WTC11 (cell line): ENCODE data around the gene ELP2. TPM values are rescaled to one million over a fixed set of nuclear protein-coding genes. Genes with fewer than 3 reads are reported as not detected.

Source experiments
- ATAC-seq: fragments of 200-7000 bp; cut with Tn5 transposase; 2 replicates; pipeline ENCODE4 v1.10.0; 2021; ENCODE audit warnings: mild to moderate bottlenecking, moderate library complexity
- CTCF ChIA-PET: fragments of 300-600 bp; sonication (Branson Sonifier 250); formaldehyde crosslinking; loops from one replicate; lab custom pipeline; 2021; ENCODE audit warnings: antibody characterized with exemption; lab: Charles Lee
- POLR2A ChIA-PET: fragments of 350-600 bp; sonication (Branson Sonifier 250); formaldehyde crosslinking; loops from one replicate; lab custom pipeline; 2021; ENCODE audit warnings: antibody characterized with exemption; lab: Charles Lee
- DNase-seq: peaks from one replicate; pipeline ENCODE4 v3.0.0; 2021; ENCODE audit warnings: low spot score
- H3K27ac Mint-ChIP-seq: 2 replicates; pipeline ENCODE4 v1.8.0; 2021; ENCODE audit warnings: mixed read lengths
- H3K27me3 Mint-ChIP-seq: 2 replicates; pipeline ENCODE4 v1.8.0; 2021; ENCODE audit warnings: low read depth, mild to moderate bottlenecking, moderate library complexity, mixed read lengths
- H3K36me3 Mint-ChIP-seq: 2 replicates; pipeline ENCODE4 v1.8.0; 2021; ENCODE audit warnings: mixed read lengths
- H3K4me1 Mint-ChIP-seq: 2 replicates; pipeline ENCODE4 v1.8.0; 2022; ENCODE audit warnings: mixed read lengths
- H3K4me3 Mint-ChIP-seq: 2 replicates; pipeline ENCODE4 v1.8.0; 2021; ENCODE audit warnings: mild to moderate bottlenecking, moderate library complexity, mixed read lengths
- H3K9me3 Mint-ChIP-seq: 2 replicates; pipeline ENCODE4 v1.8.0; 2021; ENCODE audit warnings: mixed read lengths
- AFF4 ChIP-seq: sonication (generic); formaldehyde crosslinking; IDR thresholded peaks from 2 replicates; pipeline ENCODE4 v1.8.1; 2023; ENCODE audit warnings: mild to moderate bottlenecking, missing genetic modification reagents, borderline replicate concordance
- CREM ChIP-seq: sonication (generic); formaldehyde crosslinking; IDR thresholded peaks from 2 replicates; pipeline ENCODE4 v1.8.1; 2022; ENCODE audit warnings: mild to moderate bottlenecking, missing genetic modification reagents, moderate library complexity
- E2F1 ChIP-seq: sonication (generic); formaldehyde crosslinking; IDR thresholded peaks from 2 replicates; pipeline ENCODE4 v1.8.0; 2022; ENCODE audit warnings: mild to moderate bottlenecking, missing genetic modification reagents
- ETV6 ChIP-seq: sonication (generic); formaldehyde crosslinking; IDR thresholded peaks from 2 replicates; pipeline ENCODE4 v1.8.1; 2022; ENCODE audit warnings: mild to moderate bottlenecking, missing genetic modification reagents
- GTF2I ChIP-seq: fragments of 250-450 bp; sonication (Bioruptor Pico); conservative IDR thresholded peaks from 2 replicates; pipeline ENCODE4 v1.4.0; 2021; ENCODE audit warnings: mild to moderate bottlenecking
- HMGXB4 ChIP-seq: sonication (generic); formaldehyde crosslinking; IDR thresholded peaks from 2 replicates; pipeline ENCODE4 v1.8.1; 2023; ENCODE audit warnings: mild to moderate bottlenecking, moderate library complexity, missing genetic modification reagents
- KAT7 ChIP-seq: sonication (generic); formaldehyde crosslinking; IDR thresholded peaks from 2 replicates; pipeline ENCODE4 v1.8.1; 2023; ENCODE audit warnings: missing genetic modification reagents, mild to moderate bottlenecking, borderline replicate concordance
- MLX ChIP-seq: sonication (generic); formaldehyde crosslinking; IDR thresholded peaks from 2 replicates; pipeline ENCODE4 v1.8.1; 2023; ENCODE audit warnings: mild to moderate bottlenecking, missing genetic modification reagents, moderate library complexity
- MXD4 ChIP-seq: fragments of 250-450 bp; sonication (Bioruptor Pico); IDR thresholded peaks from 2 replicates; pipeline ENCODE4 v1.8.0; 2021; ENCODE audit warnings: mild to moderate bottlenecking, moderate library complexity, borderline replicate concordance
- NR1H2 ChIP-seq: sonication (generic); formaldehyde crosslinking; IDR thresholded peaks from 2 replicates; pipeline ENCODE4 v1.9.0; 2021; ENCODE audit warnings: mild to moderate bottlenecking, moderate library complexity, missing genetic modification reagents
- NR2C2 ChIP-seq: sonication (generic); formaldehyde crosslinking; IDR thresholded peaks from 2 replicates; pipeline ENCODE4 v1.8.0; 2022; ENCODE audit warnings: mild to moderate bottlenecking, missing genetic modification reagents
- NR3C1 ChIP-seq: sonication (generic); formaldehyde crosslinking; conservative IDR thresholded peaks from 2 replicates; pipeline ENCODE4 v1.8.1; 2023; ENCODE audit warnings: low read depth, mild to moderate bottlenecking, missing genetic modification reagents
- SMAD4 ChIP-seq: sonication (generic); formaldehyde crosslinking; IDR thresholded peaks from 2 replicates; pipeline ENCODE4 v1.8.0; 2022; ENCODE audit warnings: mild to moderate bottlenecking, missing genetic modification reagents
- SOX15 ChIP-seq: fragments of 250-450 bp; sonication (Bioruptor Pico); IDR thresholded peaks from 2 replicates; pipeline ENCODE4 v1.9.0; 2021; ENCODE audit warnings: mild to moderate bottlenecking
- TP53 ChIP-seq: sonication (generic); formaldehyde crosslinking; IDR thresholded peaks from 2 replicates; pipeline ENCODE4 v1.8.1; 2023; ENCODE audit warnings: mild to moderate bottlenecking, missing genetic modification reagents
- ZBTB21 ChIP-seq: sonication (generic); formaldehyde crosslinking; IDR thresholded peaks from 2 replicates; pipeline ENCODE4 v1.8.1; 2023; ENCODE audit warnings: mild to moderate bottlenecking, missing genetic modification reagents, borderline replicate concordance
- ZBTB43 ChIP-seq: sonication (generic); formaldehyde crosslinking; IDR thresholded peaks from 2 replicates; pipeline ENCODE4 v1.8.1; 2023; ENCODE audit warnings: mild to moderate bottlenecking, missing genetic modification reagents
- ZNF317 ChIP-seq: sonication (generic); formaldehyde crosslinking; IDR thresholded peaks from 2 replicates; pipeline ENCODE4 v1.8.1; 2023; ENCODE audit warnings: low read depth, mild to moderate bottlenecking, moderate library complexity, missing genetic modification reagents, borderline replicate concordance
- ZNF671 ChIP-seq: fragments of 250-450 bp; sonication (Bioruptor Pico); IDR thresholded peaks from 2 replicates; pipeline ENCODE4 v1.8.0; 2021; ENCODE audit warnings: mild to moderate bottlenecking
- ZSCAN18 ChIP-seq: fragments of 250-450 bp; sonication (Bioruptor Pico); IDR thresholded peaks from 2 replicates; pipeline ENCODE4 v2.1.2; 2022; ENCODE audit warnings: mild to moderate bottlenecking, moderate library complexity
- total RNA-seq: library from RNA; stranded (reverse); gene quantifications from 3 replicates; pipeline ENCODE4 v1.2.3, GENCODE V29; 2021

ELP2 gene
- total RNA-seq, 1 experiment from 2014 or later: 141 TPM

- TF ChIP-seq ZBTB43 (CRISPR knock-in tag): no peak
- no peak for TF ChIP-seq SOX15 (CRISPR knock-in tag)
- TF ChIP-seq GTF2I (CRISPR knock-in tag): no peak
- no peak for TF ChIP-seq ZSCAN18
- no peak for TF ChIP-seq ETV6 (CRISPR knock-in tag)
- TF ChIP-seq, all 79 proteins: peak for 0
Measured at GRCh38 chr18:36127836-36128529, 1.7 kb upstream of the ELP2 start (continued).

GRCh38 chr18:36128530-36128870 is 1.2 kb upstream of the ELP2 start:
- H3K27me3 Mint-ChIP-seq: no peaks in the 10 kb centered on the region
- H3K9me3 Mint-ChIP-seq: no peaks in the 10 kb centered on the region
- ChIA-PET POLR2A (interaction anchor here (0.6 to 1.9 kb wide), 5 partner anchors 61 to 467 kb away, joined by 3 to 8 read pairs (median 3); partner anchors contain the start of genes RMP24 and RPRD1A), CTCF (interaction anchor here (0.6 to 2.4 kb wide), 3 partner anchors 20 to 372 kb away, joined by 6 to 8 read pairs (median 6); no protein-coding TSS in a partner anchor)
- peaks cover 26% of the 10 kb centered on the region for H3K36me3 Mint-ChIP-seq
- TF ChIP-seq AFF4 (CRISPR knock-in tag) (no peak), MLX (CRISPR knock-in tag) (no peak), ZBTB21 (CRISPR knock-in tag) (no peak), ZNF671 (no peak), MXD4 (no peak), NR3C1 (CRISPR knock-in tag) (no peak), SMAD4 (no peak), NR1H2 (CRISPR knock-in tag) (no peak), ZNF317 (CRISPR knock-in tag) (no peak), CREM (CRISPR knock-in tag) (no peak), NR2C2 (CRISPR knock-in tag) (no peak)
- peaks cover 34% of the 10 kb centered on the region for H3K4me1 Mint-ChIP-seq
- 0 out of 2 replicates have a peak, but pooled peaks have one; percentile 3 for ATAC-seq
- no peak overlapping the region for H3K27ac Mint-ChIP-seq
- H3K4me3 Mint-ChIP-seq: peak overlapping the region; percentile 95
- DNase-seq: peak; percentile 29

- ChIA-PET POLR2A (interaction anchor here (0.6 to 1.9 kb wide), 5 partner anchors 60 to 467 kb away, joined by 3 to 8 read pairs (median 3); partner anchors contain the start of genes RMP24 and RPRD1A), CTCF (interaction anchor here (0.6 to 2.4 kb wide), 3 partner anchors 19 to 372 kb away, joined by 6 to 8 read pairs (median 6); no protein-coding TSS in a partner anchor)
- Mint-ChIP-seq H3K9me3 (no peaks in the 10 kb centered on the region), H3K4me3 (peak overlapping the region; percentile 95), H3K27me3 (no peaks in the 10 kb centered on the region), H3K4me1 (peaks cover 35% of the 10 kb centered on the region), H3K27ac (peak overlapping the region; percentile 24; the same call in 1 of the 2 replicates), H3K36me3 (peaks cover 24% of the 10 kb centered on the region)
- peak; percentile 2 for ATAC-seq
- TF ChIP-seq ZBTB43 (CRISPR knock-in tag) (no peak), HMGXB4 (CRISPR knock-in tag) (0 out of 2 replicates have a peak, but pooled peaks have one; percentile 88), KAT7 (CRISPR knock-in tag) (peak; percentile 40; the same call in 1 of the 2 replicates), E2F1 (CRISPR knock-in tag) (0 out of 2 replicates have a peak, but pooled peaks have one; percentile 15), TP53 (0 out of 2 replicates have a peak, but pooled peaks have one; percentile 16)
- TF ChIP-seq, all 79 proteins: peak for 4
- DNase-seq: peak; percentile 45
Measured at GRCh38 chr18:36128907-36129299, 796 bp upstream of the ELP2 start.
